Hindlimb muscle (tissue), 1 donor: ENCODE data around the gene USP7. TPM values are rescaled to one million over a fixed set of nuclear protein-coding genes. Genes with fewer than 3 reads are reported as not detected.
"Not testable (repeated sequence)": the region's sequence is repeated elsewhere in the genome, so short reads cannot be mapped to it uniquely, and the experiment has no call there.

ENCODE experiments used
- DNase-seq: peaks from one replicate; pipeline ENCODE4 v3.0.0-alpha.2; 2013
- polyA plus RNA-seq: library from polyadenylated mRNA; unstranded; fragments of 120-200 nt; gene quantifications from one replicate; pipeline ENCODE4 v1.2.1, GENCODE V29; 2013; ENCODE audit not compliant: insufficient read length

Gene USP7
- polyA plus RNA-seq, 1 donor, result 69.8 TPM

DNA sequence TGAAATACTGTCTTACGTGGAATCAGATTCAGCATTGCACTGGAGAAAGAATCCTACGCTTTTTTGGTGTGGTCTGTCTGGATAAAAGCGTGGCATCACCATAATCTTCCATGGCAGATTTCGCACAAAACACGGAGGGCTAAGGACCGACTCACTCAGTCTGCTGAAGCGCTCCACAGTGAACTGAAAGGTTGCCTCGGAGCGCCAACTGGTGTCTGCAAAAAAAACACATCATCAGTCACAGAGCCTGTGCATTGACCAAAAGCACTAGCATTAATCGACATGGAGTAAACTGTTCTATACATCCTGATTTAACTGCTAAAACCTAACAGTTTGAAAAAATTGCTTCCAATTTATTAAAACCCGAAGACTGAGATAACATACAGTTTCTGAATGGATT, 40.5 kb downstream of the USP7 start:
- DNase-seq, result no peak

DNA sequence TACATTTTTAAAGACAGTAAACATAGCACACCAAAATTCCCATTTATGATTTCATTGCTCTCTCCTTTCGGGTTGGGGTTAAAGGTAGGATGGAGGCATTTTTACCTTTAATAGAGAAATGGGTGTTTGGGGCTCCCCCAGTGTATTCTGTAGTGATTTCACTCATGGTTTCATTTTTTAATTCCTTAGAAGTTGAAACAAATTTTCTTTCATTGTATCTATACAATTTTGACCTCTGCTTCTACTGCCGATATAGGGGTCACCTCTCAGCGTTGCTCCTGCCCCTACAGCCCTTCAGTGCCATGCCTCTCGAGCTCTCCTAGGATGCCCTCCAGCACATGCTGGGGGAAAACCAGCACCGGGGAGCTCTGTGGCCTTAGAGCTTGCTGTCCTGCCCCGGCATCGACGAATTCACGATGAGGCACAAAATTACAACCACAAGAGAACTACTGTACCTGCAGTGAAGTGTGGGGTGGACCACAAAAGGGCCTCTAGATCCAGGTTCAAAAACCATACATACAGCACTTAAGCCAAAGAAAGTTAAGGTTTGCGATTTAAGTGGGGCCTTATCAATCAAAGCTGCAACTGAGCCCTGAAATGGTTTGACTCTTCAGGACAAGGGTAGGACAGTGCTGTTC, 42.2 kb downstream of the USP7 start:
- DNase-seq, result no peak

DNA sequence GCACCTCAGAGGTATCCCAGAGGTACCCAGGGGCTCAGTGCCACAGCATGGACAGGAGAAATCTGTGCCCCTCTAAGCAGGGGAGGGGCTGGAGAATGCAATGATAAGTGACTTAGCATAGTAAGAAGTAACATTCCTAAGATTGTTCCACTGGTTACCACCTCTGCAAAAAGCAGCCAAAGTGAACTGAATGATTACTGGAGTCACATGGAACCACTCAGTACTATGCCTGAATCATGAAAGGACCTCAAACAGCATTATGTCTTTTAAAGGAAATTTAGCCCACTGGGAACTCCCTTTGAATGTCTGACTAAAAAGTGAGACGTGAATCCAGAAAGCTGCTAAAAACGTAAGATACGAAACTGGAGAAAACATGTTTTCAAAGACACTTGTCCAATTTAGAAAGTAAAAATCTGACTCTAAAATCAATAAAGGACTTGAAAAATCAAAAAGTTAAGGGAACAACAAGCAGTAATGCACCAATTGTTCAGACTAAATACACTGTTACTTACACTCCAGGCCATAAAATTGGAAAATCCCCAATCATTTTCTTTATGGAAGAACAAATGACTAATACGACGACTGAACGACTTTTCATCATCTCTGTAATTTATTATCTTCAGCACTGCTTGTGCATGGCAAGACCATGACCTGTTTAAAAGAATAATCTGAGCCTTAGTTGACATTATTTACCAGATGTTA, 42.9 kb downstream of the USP7 start:
- no peak for DNase-seq

DNA sequence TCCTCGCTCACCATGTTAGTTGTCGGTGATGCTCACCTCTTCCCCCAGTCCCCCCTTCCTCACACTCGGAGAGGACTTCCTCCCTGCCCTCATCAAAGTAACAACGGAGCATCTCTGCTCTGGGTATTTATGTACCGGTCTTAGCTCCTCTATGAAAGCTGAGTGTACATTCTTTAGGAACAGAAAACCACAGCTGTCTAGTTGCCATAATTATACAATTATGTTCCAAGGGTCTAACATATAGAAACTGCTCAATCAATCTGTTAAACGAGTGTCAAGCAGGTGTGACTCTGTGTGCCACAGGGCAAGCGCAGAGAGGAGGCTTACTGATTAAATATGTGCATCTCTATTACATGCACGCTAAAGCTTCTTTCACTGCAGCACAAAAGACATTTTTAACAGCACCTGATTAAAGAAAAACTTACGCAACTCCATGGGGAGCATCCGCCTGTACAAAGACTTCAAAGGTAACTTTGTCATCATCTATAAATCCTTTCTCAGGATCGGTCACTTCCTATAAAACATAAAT, 43.7 kb downstream of the USP7 start:
- no peak for DNase-seq

DNA sequence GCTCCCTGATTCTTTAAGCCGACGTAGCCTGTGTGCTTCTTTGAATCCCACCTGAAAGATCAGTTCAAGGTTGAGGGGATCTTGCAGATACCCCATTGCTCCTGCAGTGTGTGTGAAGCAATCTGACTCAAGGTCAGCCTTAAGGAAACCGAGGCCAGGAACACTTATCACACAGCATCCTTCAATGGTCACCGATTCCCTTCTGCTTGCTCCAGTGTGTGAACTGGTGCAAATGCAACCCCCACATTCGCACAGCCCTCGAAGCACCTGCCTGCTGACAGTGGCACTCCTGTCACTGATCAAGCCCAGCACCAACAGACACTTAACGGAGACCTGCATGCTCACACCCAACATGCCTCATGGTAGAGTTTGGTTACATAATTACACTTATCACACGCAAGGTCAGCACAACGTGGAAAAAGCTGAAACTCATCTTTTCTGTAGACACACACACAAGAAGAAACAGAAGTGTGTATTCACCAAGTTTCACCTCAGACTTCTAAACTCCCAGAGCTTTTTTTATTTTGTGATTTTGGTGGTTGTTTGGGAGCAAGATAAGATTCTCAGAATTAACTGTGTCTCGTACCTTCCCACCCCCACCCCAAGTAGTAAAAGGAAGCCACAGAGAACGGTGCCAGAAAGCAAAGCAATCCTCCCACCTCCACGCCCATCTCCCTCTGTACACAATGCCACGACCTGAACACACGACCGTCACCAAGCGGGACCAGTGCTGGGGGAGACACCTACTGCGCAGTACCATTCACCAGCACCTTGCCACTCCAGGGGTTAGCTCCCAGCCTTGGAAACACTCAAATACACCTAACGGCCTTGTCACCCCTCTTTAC, 44.4 kb downstream of the USP7 start:
- DNase-seq, result no peak

DNA sequence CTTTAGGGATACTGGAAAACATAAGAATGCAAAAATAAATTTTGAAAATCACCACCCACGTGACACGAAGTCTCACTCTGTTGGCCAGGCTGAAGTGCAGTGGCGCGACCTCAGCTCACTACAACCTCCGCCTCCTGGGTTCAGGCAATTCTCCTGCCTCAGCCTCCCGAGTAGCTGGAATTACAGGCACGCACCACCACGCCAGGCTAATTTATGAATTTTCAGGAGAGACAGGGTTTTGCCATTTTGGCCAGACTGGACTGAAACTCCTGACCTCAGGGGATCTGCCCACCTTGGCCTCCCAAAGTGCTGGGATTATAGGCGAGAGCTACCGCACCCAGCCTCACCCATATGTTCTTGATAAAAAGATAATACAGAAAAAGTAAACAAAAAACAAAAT, 46.4 kb downstream of the USP7 start:
- not testable (repeated sequence) for DNase-seq

DNA sequence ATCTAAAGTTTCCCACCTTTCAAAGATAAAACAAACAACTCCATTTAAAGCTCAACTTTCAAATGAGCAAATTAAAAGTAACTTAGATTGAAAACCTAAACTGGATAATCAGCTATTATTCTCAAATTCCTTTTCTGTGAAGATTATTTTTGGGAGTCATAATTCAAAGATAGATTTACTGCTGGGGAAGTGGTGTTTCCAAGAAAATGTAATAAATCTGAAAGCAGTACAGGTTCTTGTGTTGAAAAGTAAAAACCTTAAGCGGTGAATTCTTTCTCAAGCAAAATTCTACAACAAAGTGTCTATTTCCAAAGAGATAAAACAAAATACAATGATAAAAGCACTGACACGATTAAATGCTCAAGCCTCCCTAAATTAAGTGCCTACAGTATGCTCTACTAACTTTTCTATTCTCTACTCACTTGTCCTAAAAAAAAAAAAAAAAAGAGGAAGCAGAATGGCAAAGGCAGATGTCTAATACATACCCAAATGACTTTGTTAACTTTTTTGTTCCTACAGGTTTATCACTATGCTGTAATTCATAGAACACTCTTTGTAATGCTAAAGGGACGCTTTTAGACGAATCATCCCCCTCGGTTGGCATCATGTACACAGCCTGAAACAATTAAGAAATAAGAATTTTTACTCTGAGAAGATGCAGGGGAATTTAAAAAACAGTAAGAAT, 47.0 kb downstream of the USP7 start:
- no peak for DNase-seq

DNA sequence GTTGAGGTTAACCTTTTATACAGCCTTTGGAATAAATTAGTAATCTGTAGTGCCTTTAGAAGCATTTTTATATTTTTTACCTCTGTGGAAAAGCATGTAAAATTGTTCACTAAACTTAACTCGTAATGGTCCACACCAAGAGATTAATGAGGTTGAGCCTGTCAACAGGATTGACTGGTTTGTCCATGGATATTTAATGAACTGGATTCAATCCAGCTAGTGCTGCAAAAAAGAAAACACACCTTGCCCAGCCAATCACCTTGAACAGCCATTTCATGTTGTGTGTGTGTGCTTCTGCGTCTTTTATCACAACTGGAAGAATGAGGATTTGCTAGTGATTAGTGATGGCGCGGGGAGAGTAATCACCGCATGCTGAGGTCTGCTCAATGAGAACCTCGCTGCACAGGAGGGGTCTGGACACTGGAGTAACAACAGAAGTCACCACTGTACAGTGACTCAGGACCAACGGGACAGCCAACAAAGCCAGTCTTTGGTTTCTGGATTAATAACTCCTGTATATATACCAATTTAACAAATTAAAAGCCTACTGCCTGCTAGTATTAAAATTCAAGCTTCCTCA, 47.9 kb downstream of the USP7 start:
- DNase-seq, result no peak

DNA sequence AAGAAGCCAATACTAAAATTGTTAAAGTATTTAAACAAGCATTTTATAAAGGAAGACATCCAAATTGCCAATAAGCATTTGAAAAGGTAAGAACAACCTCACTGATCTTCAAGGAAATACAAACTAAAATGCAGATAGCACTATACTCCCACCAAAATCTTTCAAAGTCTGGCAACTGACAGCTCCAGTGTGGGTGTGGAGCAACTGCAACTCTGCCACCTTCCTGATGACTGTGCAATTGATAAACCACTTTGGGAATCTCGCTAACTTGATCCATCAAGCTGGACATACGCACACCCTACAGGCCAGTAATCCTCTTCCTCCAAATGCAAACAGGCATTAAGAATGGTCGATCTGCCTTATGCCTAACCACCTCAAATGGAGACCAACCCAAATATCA, 49.6 kb downstream of the USP7 start:
- DNase-seq, result no peak

DNA sequence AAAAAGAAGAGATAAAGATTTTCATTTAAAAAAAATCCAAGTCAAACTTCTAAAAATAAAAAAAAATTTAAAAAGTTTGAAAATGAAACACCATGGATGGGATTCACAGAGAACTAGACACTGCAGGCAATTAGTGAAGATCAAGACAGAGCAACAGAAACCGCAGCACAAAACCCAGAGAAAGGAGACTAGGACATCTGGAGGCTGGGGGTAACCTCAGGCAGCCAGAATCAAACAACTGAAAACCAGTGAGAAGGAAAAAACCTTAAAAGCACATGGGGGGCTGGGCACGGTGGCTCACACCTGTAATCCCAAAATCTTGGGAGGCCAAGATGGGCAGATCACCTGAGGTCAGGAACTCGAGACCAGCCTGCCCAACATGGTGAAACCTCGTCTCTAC, 50.9 kb downstream of the USP7 start:
- no peak for DNase-seq

DNA sequence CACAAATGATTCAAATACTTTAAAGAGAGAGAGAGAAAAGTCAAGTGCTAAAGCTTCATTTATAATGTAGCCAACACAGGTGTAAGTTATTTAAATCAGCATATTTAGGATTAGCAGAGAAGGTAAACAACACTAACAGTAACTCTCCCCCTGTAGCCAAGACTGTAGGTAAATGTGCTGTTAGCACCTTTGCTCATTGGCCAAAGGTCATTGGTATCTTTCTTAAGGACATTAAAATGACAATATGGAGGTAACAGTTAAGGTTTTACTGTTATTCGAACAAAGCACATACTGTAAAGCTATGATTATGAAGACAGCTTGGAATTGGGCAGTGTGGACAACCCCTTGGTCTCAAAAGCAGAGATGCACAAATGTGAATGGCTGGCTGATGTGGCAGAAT, 52.9 kb downstream of the USP7 start:
- no peak for DNase-seq

DNA sequence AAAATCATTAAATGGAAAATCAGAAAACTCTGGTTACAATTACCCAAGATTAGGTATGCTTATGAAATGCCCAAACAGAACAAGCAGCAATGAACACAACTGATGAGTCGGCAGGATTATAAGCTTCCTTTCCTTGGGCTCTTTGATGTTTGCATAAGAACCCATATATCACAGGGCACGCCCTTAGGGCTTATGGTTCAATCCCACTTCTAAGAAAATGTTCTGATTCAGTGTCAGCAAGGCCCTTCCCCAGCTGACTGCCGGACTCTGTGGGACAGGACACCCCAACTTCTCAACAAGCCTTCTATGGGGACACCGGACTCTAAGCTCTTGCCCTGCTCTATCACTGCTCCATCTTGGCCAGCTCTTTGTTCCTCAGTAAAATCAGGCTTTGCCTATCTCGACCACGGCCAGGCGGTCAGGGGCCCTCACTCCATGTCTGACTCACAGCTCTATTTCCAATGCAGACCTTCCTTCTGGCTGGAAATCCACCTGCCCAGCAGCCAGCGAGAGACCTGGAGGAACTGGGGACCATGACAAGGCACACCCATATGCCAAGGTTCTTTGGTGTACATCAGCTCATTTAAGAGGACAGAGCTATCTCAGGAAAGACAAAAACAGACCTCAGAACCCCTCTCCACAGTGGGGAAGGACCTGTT, 54.8 kb downstream of the USP7 start:
- DNase-seq, result no peak

DNA sequence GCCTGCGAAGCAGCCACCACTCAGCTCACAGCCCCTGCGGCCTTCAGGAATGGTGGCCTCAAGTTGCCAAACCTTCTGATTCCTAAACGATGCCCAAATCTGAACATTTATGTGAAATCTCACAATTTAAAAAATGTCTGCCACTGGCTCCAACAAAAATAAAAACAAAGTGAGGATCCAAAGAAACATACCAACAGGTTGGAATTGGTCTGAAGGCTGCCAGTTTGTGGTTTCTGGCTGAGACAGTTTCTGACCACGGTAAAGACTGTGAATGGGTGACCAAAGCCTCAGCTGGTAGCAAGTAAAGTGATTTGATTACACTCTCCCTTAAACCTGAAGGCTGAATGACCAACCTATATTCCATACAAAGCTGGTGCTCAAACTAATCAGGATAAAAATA, 56.6 kb downstream of the USP7 start:
- DNase-seq, result no peak

DNA sequence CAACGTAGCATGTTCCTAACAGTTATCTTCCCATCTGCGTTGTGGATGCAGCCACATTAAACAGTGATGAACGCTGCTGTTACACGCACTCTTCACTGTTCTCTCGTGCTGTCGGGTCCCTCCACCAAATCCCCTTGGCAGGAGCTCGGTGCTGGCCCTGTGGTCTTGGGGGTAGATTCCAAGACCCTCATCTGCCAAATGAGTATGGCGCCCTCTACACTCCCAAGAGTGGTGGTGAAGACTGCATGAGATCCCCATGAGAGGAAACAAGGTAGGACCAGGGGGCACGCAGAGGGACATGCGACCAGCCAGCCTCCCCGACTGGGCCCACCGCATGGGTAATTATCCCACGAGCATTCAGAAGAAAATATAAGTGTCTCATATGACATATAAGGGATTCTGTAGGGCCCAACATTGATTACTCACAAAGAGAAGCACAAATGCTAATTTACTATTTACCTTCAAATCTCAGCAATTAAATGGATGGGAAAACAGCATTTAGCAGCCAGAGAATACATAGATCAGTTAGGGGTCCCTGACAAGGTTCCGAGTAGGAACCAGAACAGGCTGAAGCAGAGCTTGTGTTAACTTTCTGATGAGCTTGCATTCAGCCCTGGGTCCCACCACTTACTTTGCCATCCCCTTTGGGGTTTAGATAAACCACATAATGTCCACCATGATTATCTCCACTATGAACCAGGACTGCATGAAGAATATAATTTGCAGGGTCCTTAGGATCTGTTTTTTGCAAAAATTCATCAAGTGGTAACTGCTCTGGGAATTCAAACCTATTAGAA, 57.7 kb downstream of the USP7 start:
- DNase-seq, result no peak

DNA sequence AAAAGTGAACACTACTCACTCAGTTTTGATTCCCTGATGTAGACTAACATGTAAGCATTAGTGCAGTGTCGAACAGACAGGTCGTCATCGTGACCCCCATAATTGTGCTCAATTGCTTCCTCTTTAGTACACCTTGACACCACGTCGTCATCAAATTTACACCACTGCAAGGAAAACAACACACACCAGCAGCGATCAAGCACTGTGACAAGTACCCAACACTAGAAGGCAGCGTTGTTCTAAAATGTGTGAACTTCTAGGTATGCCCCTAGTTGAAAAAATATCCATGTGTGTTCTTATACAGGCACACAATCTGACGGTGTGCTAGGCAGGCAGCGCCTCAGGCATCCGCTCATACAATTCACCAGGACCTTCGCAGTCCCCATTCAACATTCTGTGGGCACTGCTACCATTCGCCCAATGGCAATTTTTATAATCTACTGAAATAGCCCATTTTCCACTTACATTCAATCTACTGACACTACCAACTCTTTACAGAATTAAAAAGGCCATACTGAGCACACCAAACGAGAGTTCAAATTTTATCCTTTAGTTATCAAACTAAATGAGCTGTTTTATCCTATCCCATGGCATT, 58.4 kb downstream of the USP7 start:
- no peak for DNase-seq

DNA sequence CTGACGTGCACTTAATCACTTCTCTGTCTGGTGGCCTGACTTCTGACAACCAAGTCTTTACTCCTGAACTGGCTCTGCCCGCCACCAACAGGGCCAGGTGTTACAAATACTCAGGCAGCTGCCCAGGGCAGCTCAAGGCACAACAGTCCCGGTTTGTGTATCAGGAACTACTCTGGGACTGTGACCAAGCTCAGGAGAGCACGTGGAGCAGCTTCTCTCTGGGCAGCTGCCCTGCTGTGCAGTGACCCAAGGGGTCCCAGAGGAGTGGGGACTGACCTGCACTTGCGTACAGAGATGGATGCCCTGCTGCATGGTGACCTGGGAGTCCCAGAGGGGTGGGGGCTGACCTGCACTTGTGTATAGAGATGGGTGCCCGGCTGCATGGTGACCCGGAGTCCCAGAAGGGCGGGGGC, 59.7 kb downstream of the USP7 start:
- DNase-seq, result no peak

DNA sequence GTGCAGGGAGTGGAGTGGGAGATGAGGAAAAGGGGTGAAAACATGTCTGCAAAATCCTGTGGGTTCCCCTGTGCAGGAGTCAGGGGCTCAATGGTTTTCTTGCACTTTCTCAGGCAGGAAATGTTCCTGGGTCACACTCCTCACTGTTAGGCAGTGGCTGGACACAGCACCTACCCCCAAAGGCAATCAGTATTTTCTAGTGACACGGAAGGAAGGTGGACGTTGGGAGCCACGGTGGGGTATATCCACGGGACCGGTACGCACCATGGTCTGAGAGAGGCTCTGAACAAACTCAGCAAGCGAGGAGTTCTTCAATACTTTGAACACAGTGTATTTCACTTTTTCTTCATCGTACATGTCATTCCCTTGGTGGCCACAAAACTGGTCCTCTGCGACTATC, 60.7 kb downstream of the USP7 start:
- DNase-seq, result no peak

DNA sequence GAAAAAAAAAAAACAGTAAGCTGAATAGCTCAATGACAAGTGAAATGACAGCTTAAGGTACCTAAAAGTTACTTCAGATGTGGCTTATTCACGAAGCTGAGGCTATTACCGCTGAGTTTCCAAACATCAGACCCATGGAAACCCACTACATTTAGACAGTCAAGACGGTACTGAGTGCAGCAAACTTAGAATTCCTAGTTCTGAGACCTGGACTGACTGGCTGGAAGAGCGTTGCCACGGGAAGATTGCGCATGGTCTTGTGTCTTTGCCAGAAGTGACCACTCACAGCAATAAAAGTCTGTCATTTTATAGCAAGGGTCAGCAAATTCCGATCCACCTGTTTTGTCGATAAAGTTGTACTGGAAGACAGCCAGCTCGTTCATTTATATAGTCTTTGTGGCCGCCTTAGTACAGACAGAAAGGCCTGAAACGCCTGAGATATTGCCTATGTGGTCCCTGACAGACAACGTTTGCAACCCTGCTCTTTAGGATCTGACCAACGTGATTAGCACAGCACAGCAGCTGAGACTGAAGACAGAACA, 62.3 kb downstream of the USP7 start:
- DNase-seq, result no peak

DNA sequence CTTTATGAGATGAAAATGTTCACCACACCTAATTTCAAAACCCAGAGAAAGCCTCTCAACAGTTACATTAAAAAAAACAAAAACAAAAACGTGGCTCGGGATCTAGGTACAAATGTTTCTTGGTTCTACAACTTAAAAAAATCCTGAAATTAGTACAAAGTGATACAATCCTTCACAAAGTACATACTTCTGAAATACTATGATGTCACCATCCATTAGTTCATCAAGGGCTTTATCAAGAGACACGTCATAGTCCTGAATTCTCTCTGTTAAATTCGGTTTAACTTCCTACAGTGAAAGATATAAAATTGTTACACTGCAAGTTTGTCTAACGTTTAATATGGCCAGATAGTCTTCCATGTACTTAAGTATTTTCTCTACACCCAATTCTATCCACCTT, 63.4 kb downstream of the USP7 start:
- DNase-seq, result no peak

DNA sequence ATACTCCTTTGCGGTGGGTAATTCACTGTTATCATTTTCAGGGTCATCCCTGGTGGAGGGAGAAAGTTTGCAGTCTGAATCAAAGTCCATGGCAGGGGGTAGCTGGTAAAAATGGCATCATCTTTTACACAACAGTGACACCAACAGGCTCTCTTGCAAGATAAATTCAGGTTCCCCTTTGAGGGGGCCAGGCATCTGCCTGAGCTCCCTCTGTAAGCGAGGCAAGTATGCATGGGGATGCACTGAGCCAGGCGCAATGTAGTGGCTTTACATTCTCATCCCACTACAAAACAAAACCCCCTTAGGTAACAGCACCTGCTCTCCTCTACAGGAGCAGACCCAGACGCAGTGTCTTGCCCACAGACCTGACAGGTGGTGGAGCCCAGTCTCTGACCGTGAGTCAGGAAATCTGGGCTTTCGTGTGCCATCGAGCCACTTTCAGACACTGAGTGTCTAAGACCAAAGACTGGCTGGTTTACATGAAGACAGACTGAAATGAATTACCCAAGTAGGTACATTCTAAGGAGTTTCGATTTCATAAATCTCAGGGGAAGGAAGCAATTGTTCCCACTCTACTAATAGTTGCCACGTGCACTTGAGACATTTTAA, 63.9 kb downstream of the USP7 start:
- DNase-seq, result no peak
